Lung (tissue), 12 donors: ENCODE measurements around the gene PTPRA. TPM values are rescaled to one million over a fixed set of nuclear protein-coding genes. Genes with fewer than 3 reads are reported as not detected.

ENCODE experiments used
- ATAC-seq: fragments of 200-7000 bp; cut with Tn5 transposase; one replicate; pipeline ENCODE4 v1.9.1; 2020; ENCODE audit warnings: moderate number of reproducible peaks; ENCODE audit not compliant: insufficient read depth, low FRiP score
- DNase-seq, 3 donors: peaks; one replicate each; pipeline ENCODE4 v3.0.0-alpha.2; 2013 to 2017
- H3K27ac ChIP-seq, 2 donors: one replicate each; pipeline ENCODE4 v1.5.1; 2013; ENCODE audit warnings: mild to moderate bottlenecking in 2 of 2, moderate library complexity in 2 of 2, control low read depth in 1 of 2, inconsistent platforms in 1 of 2, low read depth in 1 of 2, low read length in 1 of 2
- H3K27me3 ChIP-seq, 3 donors: one replicate each; pipeline ENCODE4 v1.5.1; 2013; ENCODE audit warnings: low read length in 2 of 3; ENCODE audit not compliant: control insufficient read depth in 3 of 3, insufficient read depth in 3 of 3
- H3K36me3 ChIP-seq, 4 donors: one replicate each; pipeline ENCODE4 v1.5.1; 2013; ENCODE audit warnings: low read length in 4 of 4, mild to moderate bottlenecking in 1 of 4, moderate library complexity in 1 of 4; ENCODE audit not compliant: control insufficient read depth in 4 of 4, insufficient read depth in 4 of 4
- H3K4me1 ChIP-seq, 5 donors: one replicate each; pipeline ENCODE4 v1.5.1; 2013; ENCODE audit warnings: low read length in 5 of 5, mild to moderate bottlenecking in 2 of 5, moderate library complexity in 1 of 5; ENCODE audit not compliant: control insufficient read depth in 5 of 5, insufficient read depth in 5 of 5
- H3K4me3 ChIP-seq: one replicate; pipeline ENCODE4 v1.5.1; 2013; ENCODE audit warnings: mild to moderate bottlenecking, control low read depth, moderate library complexity
- H3K9ac ChIP-seq, 2 donors: one replicate each; pipeline ENCODE4 v1.5.1; 2013; ENCODE audit warnings: low read length in 2 of 2, control low read depth in 1 of 2; ENCODE audit not compliant: insufficient read depth in 1 of 2
- H3K9me3 ChIP-seq, 4 donors: one replicate each; pipeline ENCODE4 v1.5.1; 2013; ENCODE audit warnings: low read length in 3 of 4, mild to moderate bottlenecking in 1 of 4, moderate library complexity in 1 of 4; ENCODE audit not compliant: control insufficient read depth in 4 of 4, insufficient read depth in 3 of 4
- WGBS, 2 donors: extraction: QIAGEN DNeasy Blood & Tissue Kit; methylation state at CpG; one replicate each; pipeline ENCODE4 v1.1.7; 2013; 5-methylcytosine and 5-hydroxymethylcytosine counted together
- polyA plus RNA-seq, 2 donors: library from polyadenylated mRNA; stranded (reverse); fragments of 200-250 nt; gene quantifications; one replicate each; pipeline ENCODE4 v1.2.1, GENCODE V29; 2013
- total RNA-seq, 2 donors: library from RNA; depleted of rRNA in 1 of 2; stranded (reverse); fragments of >200 nt in 1 of 2; gene quantifications; one replicate each; pipeline ENCODE4 v1.2.1, GENCODE V29; 2014 to 2021
- TF ChIP-seq, protein P1 (sequence below): IDR thresholded peaks from 2 replicates; pipeline ENCODE4 v1.5.1; 2012; ENCODE audit warnings: mild to moderate bottlenecking; ENCODE audit errors: control extremely low read depth, extremely low read depth
- donor health status: control.
- donor health status: control.
- donor health status: Bipolar disorder and iron deficiency.
- donor health status: healthy.
- donor health status: DM: yes; HTN: yes; CAD: no.

Gene PTPRA
- total and polyA plus RNA-seq, 4 donors: 17.8 to 92.1 (median 40.1) TPM

DNA sequence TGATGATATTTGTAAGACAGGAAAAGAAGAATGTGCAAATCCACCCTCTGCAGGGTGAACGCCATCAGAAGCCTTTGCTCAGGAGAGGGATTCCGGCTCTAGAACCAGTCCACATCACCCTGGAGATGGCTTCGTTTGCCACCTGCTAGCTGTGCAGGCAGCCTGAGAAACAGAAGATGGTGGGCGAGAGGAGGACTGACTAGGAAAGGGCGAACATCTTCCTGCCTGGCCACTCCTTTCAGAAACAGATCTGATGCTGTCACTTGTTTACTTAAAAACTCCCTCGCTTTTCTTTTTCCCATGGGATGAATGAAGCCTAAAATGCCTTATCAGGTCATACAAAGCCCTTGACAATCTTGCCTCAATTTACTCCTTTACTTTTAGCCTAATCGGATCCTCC lies 1.2 kb downstream of the PTPRA start:
- WGBS, 2 donors: 30 to 40% methylated on average over 7 of the region's 7 CpGs
- DNase-seq: no peak
- ATAC-seq: no peak
- H3K36me3 ChIP-seq: peaks cover 0 to 6% (median 0%) of the 10 kb centered on the region in 4 donors
- H3K9me3 ChIP-seq: no peaks in the 10 kb centered on the region
- H3K4me3 ChIP-seq: peak overlapping the region; percentile 5
- no peak overlapping the region for H3K27ac ChIP-seq
- TF ChIP-seq, protein P1, sequence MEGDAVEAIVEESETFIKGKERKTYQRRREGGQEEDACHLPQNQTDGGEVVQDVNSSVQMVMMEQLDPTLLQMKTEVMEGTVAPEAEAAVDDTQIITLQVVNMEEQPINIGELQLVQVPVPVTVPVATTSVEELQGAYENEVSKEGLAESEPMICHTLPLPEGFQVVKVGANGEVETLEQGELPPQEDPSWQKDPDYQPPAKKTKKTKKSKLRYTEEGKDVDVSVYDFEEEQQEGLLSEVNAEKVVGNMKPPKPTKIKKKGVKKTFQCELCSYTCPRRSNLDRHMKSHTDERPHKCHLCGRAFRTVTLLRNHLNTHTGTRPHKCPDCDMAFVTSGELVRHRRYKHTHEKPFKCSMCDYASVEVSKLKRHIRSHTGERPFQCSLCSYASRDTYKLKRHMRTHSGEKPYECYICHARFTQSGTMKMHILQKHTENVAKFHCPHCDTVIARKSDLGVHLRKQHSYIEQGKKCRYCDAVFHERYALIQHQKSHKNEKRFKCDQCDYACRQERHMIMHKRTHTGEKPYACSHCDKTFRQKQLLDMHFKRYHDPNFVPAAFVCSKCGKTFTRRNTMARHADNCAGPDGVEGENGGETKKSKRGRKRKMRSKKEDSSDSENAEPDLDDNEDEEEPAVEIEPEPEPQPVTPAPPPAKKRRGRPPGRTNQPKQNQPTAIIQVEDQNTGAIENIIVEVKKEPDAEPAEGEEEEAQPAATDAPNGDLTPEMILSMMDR: no peak
- H3K4me1 ChIP-seq: peaks cover 4 to 25% (median 8%) of the 10 kb centered on the region in 5 donors
- H3K9ac ChIP-seq: peak overlapping the region in 1 of 2 donors; percentile 53
- peaks cover 0 to 24% (median 19%) of the 10 kb centered on the region in 3 donors for H3K27me3 ChIP-seq

DNA sequence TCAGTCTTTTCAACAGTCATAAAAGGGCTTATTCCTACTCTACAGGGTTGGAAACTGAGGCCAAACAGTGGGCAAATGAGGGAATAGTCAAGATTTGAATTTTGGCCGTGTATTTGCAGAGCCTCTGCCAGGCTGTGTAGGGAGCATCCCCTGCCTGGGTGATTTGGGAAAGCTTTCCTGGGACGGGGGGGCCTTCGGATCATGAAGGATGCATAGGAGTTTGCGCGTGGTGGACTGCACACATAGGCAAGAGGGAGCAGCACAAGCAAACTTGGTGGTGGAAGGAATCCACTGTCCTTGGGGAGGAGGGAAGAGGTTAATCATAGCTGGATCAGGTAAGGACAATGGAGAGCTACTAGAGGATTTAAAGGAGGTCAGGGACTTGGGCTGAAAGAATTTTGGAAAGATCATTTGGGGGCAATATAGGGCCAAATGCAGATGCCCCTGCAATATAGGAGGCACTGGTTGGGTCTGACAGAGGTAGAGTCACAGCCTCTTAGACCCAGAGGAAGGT lies 2.5 kb downstream of the PTPRA start:
- ATAC-seq (no peak), DNase-seq (no peak)
- H3K27me3 ChIP-seq: peaks cover 0 to 21% (median 15%) of the 10 kb centered on the region in 3 donors
- no peak overlapping the region for H3K9ac ChIP-seq
- TF ChIP-seq, protein P1: no peak
- peaks cover 0 to 6% (median 0%) of the 10 kb centered on the region in 4 donors for H3K36me3 ChIP-seq
- H3K9me3 ChIP-seq: no peaks in the 10 kb centered on the region
- WGBS, 2 donors: 93 to 96% methylated on average over 5 of the region's 5 CpGs
- H3K27ac ChIP-seq: no peak overlapping the region
- no peak overlapping the region for H3K4me3 ChIP-seq
- H3K4me1 ChIP-seq: peaks cover 4 to 25% (median 8%) of the 10 kb centered on the region in 5 donors

DNA sequence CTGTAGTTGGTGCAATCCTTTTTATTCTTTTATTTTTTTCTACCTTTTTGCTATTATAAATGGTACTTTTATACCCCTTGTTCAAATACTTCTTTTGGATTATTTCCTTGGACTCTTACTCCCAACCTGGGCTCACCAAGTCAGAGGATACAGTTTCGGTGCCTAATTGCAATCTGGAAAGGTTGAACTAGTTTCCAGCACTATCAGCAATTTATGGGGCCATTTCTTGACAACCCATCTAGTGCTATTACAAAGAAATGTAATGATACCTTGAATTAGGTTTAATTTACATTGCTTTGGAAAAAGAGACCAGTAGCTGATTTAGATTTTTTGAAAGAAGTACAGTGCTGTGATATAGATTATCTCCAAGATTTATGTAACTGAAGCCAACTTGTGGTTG lies 5.2 kb downstream of the PTPRA start:
- H3K36me3 ChIP-seq: peaks cover 0 to 6% (median 0%) of the 10 kb centered on the region in 4 donors
- no peak for DNase-seq
- TF ChIP-seq, protein P1: no peak
- peaks cover 0 to 17% (median 8%) of the 10 kb centered on the region in 5 donors for H3K4me1 ChIP-seq
- H3K4me3 ChIP-seq: no peak overlapping the region
- WGBS, 2 donors: 99 to 100% methylated on average over 1 of the region's 1 CpG
- no peak for ATAC-seq
- H3K9ac ChIP-seq: no peak overlapping the region
- no peak overlapping the region for H3K27ac ChIP-seq
- H3K9me3 ChIP-seq: no peaks in the 10 kb centered on the region
- H3K27me3 ChIP-seq: no peaks in the 10 kb centered on the region

DNA sequence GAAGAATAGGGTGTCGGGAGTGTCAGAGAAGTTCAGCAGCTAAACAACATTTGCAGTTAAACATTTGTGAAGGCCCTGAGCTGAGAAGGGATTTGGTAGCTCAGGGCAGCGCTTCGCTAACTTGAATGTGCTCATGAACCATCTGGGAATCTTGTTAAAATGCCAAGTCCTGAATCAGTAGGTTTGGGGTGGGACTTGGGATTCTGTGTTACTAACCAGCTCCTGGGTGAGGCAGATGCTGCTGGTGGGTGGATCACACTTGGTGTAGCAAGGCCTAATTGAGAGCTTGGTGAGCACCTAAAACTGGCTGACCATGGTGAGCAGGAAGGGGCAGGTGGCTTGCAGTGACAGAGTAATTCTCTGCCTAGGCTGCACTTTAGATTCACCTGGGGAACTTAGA lies 5.9 kb downstream of the PTPRA start:
- peak in 2 of 3 donors; percentile 51 to 66 for DNase-seq
- peaks cover 0 to 6% (median 0%) of the 10 kb centered on the region in 4 donors for H3K36me3 ChIP-seq
- WGBS, 2 donors: 77 to 89% methylated on average over 3 of the region's 3 CpGs
- H3K9ac ChIP-seq: no peak overlapping the region
- TF ChIP-seq, protein P1: no peak
- H3K4me3 ChIP-seq: no peak overlapping the region
- H3K27me3 ChIP-seq: no peaks in the 10 kb centered on the region
- no peak for ATAC-seq
- no peaks in the 10 kb centered on the region for H3K9me3 ChIP-seq
- H3K27ac ChIP-seq: no peak overlapping the region
- H3K4me1 ChIP-seq: peaks cover 0 to 17% (median 10%) of the 10 kb centered on the region in 5 donors
